GM23338 (cell line): ENCODE data around the gene GTF2H1. TPM values are rescaled to one million over a fixed set of nuclear protein-coding genes. Genes with fewer than 3 reads are reported as not detected.
A peak's percentile ranks its signal among the peaks of the same experiment; 100 is the strongest.
"Not testable (repeated sequence)": the region's sequence is repeated elsewhere in the genome, so short reads cannot be mapped to it uniquely, and the experiment has no call there.

Experiments used
- ATAC-seq: fragments of 200-7000 bp; cut with Tn5 transposase; 3 replicates; pipeline ENCODE4 v1.9.1; 2020
- DNase-seq: peaks from one replicate; pipeline ENCODE4 v3.0.0-alpha.2; 2015; ENCODE audit warnings: low spot score
- H2AFZ ChIP-seq: fragments of 200-600 bp; sonication (generic); 2 replicates; pipeline ENCODE4 v1.8.0; 2016; ENCODE audit warnings: antibody characterized with exemption, mild to moderate bottlenecking, moderate library complexity
- H3F3A ChIP-seq: fragments of 200-600 bp; sonication (generic); replicated peaks from 2 replicates; pipeline ENCODE4 v1.8.0; 2017; ENCODE audit warnings: antibody characterized with exemption, mixed run types, low read depth
- H3K27ac ChIP-seq: fragments of 200-600 bp; sonication (generic); 2 replicates; pipeline ENCODE4 v1.6.1; 2016; ENCODE audit warnings: low read depth
- H3K27me3 ChIP-seq: fragments of 200-600 bp; sonication (generic); 2 replicates; pipeline ENCODE4 v1.8.0; 2016; ENCODE audit warnings: mild to moderate bottlenecking, mixed run types, moderate library complexity; ENCODE audit not compliant: insufficient read depth
- H3K36me3 ChIP-seq: fragments of 200-600 bp; sonication (generic); 2 replicates; pipeline ENCODE4 v1.8.0; 2016; ENCODE audit warnings: mild to moderate bottlenecking; ENCODE audit not compliant: insufficient read depth
- H3K4me1 ChIP-seq: fragments of 200-600 bp; sonication (generic); 2 replicates; pipeline ENCODE4 v1.8.0; 2016; ENCODE audit warnings: mild to moderate bottlenecking, moderate library complexity; ENCODE audit not compliant: insufficient read depth
- H3K4me2 ChIP-seq: fragments of 200-600 bp; sonication (generic); 2 replicates; pipeline ENCODE4 v1.7.1; 2017; ENCODE audit warnings: mixed run types
- H3K4me3 ChIP-seq: fragments of 200-600 bp; sonication (generic); 2 replicates; pipeline ENCODE4 v1.6.1; 2016; ENCODE audit warnings: mixed run types
- H3K79me2 ChIP-seq: fragments of 200-600 bp; sonication (generic); replicated peaks from 2 replicates; pipeline ENCODE4 v1.8.0; 2017; ENCODE audit warnings: mild to moderate bottlenecking; ENCODE audit not compliant: insufficient read depth
- H3K9me2 ChIP-seq: fragments of 200-600 bp; sonication (generic); 2 replicates; pipeline ENCODE4 v1.8.0; 2017; ENCODE audit not compliant: insufficient read depth
- H4K20me1 ChIP-seq: fragments of 200-600 bp; sonication (generic); replicated peaks from 2 replicates; pipeline ENCODE4 v1.8.0; 2017; ENCODE audit warnings: mild to moderate bottlenecking; ENCODE audit not compliant: insufficient read depth
- H3K27ac Mint-ChIP-seq: 2 replicates; pipeline ENCODE4 v1.8.0; 2020; ENCODE audit warnings: inconsistent platforms, mild to moderate bottlenecking, moderate library complexity, mixed read lengths
- H3K27me3 Mint-ChIP-seq: 3 replicates; pipeline ENCODE4 v1.8.0; 2022; ENCODE audit warnings: low read depth, mild to moderate bottlenecking, moderate library complexity, mixed read lengths, inconsistent platforms; ENCODE audit not compliant: insufficient read depth, poor library complexity
- H3K36me3 Mint-ChIP-seq: 3 replicates; pipeline ENCODE4 v1.8.0; 2021; ENCODE audit warnings: low read depth, mild to moderate bottlenecking, inconsistent platforms, moderate library complexity, mixed read lengths
- H3K4me1 Mint-ChIP-seq: 3 replicates; pipeline ENCODE4 v1.8.0; 2020; ENCODE audit warnings: mild to moderate bottlenecking, inconsistent platforms, mixed read lengths
- H3K4me3 Mint-ChIP-seq: 3 replicates; pipeline ENCODE4 v1.8.0; 2021; ENCODE audit warnings: moderate library complexity, mild to moderate bottlenecking, inconsistent platforms, mixed read lengths
- H3K9me3 Mint-ChIP-seq: 3 replicates; pipeline ENCODE4 v1.8.0; 2020; ENCODE audit warnings: moderate library complexity, mild to moderate bottlenecking, inconsistent platforms, mixed read lengths
- CREB1 ChIP-seq: fragments of 250-450 bp; sonication (Bioruptor Pico); IDR thresholded peaks from 2 replicates; pipeline ENCODE4 v1.5.0; 2020; ENCODE audit warnings: low read depth, mild to moderate bottlenecking, moderate library complexity
- CTCF ChIP-seq, 2 experiments: fragments of 200-600 bp in 1 of 2; sonication (generic) in 1 of 2; conservative IDR thresholded peaks; 2 replicates each; pipeline versions ENCODE4 v1.5.1 to v1.6.1; 2016 to 2017; ENCODE audit warnings: antibody characterized with exemption in 2 of 2, low read depth in 2 of 2, mild to moderate bottlenecking in 2 of 2, moderate library complexity in 1 of 2
- EZH2 ChIP-seq: fragments of 200-600 bp; sonication (generic); IDR thresholded peaks from one replicate; pipeline ENCODE4 v1.8.0; 2017; ENCODE audit warnings: antibody characterized with exemption, mild to moderate bottlenecking, low read depth; ENCODE audit not compliant: unreplicated experiment
- JUNB ChIP-seq: IDR thresholded peaks from one replicate; pipeline ENCODE4 v1.6.1; 2016; ENCODE audit warnings: antibody characterized with exemption; ENCODE audit not compliant: unreplicated experiment
- NANOG ChIP-seq: IDR thresholded peaks from 2 replicates; pipeline ENCODE4 v1.6.1; 2016; ENCODE audit warnings: antibody characterized with exemption, borderline replicate concordance
- POLR2AphosphoS5 ChIP-seq: IDR thresholded peaks from 2 replicates; pipeline ENCODE4 v1.6.1; 2016; ENCODE audit warnings: antibody characterized with exemption, low read depth
- REST ChIP-seq: IDR thresholded peaks from one replicate; pipeline ENCODE4 v1.6.1; 2018; ENCODE audit warnings: antibody characterized with exemption; ENCODE audit not compliant: unreplicated experiment
- ZNF114 ChIP-seq: fragments of 250-450 bp; sonication (Bioruptor Pico); IDR thresholded peaks from 2 replicates; pipeline ENCODE4 v1.5.0; 2020; ENCODE audit warnings: mild to moderate bottlenecking, moderate library complexity
- ZNF331 ChIP-seq: fragments of 250-450 bp; sonication (Bioruptor Pico); IDR thresholded peaks from 2 replicates; pipeline ENCODE4 v1.5.0; 2020; ENCODE audit warnings: low read depth, mild to moderate bottlenecking, moderate library complexity
- ZNF462 ChIP-seq: fragments of 250-450 bp; sonication (Bioruptor Pico); IDR thresholded peaks from 2 replicates; pipeline ENCODE4 v1.5.0; 2020; ENCODE audit warnings: mild to moderate bottlenecking, moderate library complexity
- polyA plus RNA-seq: library from polyadenylated mRNA; unstranded; fragments of >200 nt; fragmentation: Nextera tagmentation; extraction: Ambion mirVana; gene quantifications from 2 replicates; pipeline ENCODE4 v1.2.1, GENCODE V29; 2016
- total RNA-seq: library from RNA; depleted of rRNA; stranded (reverse); fragments of >200 nt; shearing (Covaris generic); gene quantifications from 2 replicates; pipeline ENCODE4 v1.2.3, GENCODE V29; 2014

The GTF2H1 gene
- total and polyA plus RNA-seq, 2 experiments from 2014 or later = 16.5 to 43.6 TPM

- Mint-ChIP-seq H3K36me3 (peaks cover 14% of the 10 kb centered on the region), H3K4me3 (peak overlapping the region; percentile 97), H3K4me1 (peaks cover 30% of the 10 kb centered on the region)
- H3K27me3 ChIP-seq, H3F3A ChIP-seq, H3K9me2 ChIP-seq, H2AFZ ChIP-seq, H3K27ac Mint-ChIP-seq, H3K27ac ChIP-seq, ATAC-seq, DNase-seq, H4K20me1 ChIP-seq, H3K27me3 Mint-ChIP-seq, H3K9me3 Mint-ChIP-seq: not testable (repeated sequence)
- Histone ChIP-seq H3K36me3 (peaks cover 15% of the 10 kb centered on the region), H3K4me2 (peak overlapping the region; percentile 91), H3K4me3 (peak overlapping the region; percentile 83; the same call in 1 of the 2 replicates), H3K4me1 (peaks cover 19% of the 10 kb centered on the region), H3K79me2 (peaks cover 87% of the 10 kb centered on the region)
Observed at GRCh38 chr11:18323881-18324280, 1.5 kb downstream of the GTF2H1 start.

GRCh38 chr11:18324381-18324780 is 2.0 kb downstream of the GTF2H1 start:
- Histone ChIP-seq H2AFZ (no peak overlapping the region), H4K20me1 (no peaks in the 10 kb centered on the region; the same call in 1 of the 2 replicates), H3K27me3 (no peaks in the 10 kb centered on the region), H3K36me3 (peaks cover 15% of the 10 kb centered on the region), H3K4me1 (peaks cover 19% of the 10 kb centered on the region), H3K9me2 (no peaks in the 10 kb centered on the region), H3K79me2 (peaks cover 87% of the 10 kb centered on the region), H3F3A (no peaks in the 10 kb centered on the region), H3K4me2 (no peak overlapping the region), H3K4me3 (peak overlapping the region; percentile 83; the same call in 1 of the 2 replicates), H3K27ac (no peak overlapping the region)
- H3K27ac Mint-ChIP-seq = peak overlapping the region; percentile 45; the same call in 1 of the 2 replicates
- peaks cover 17% of the 10 kb centered on the region for H3K36me3 Mint-ChIP-seq
- ATAC-seq (no peak), DNase-seq (no peak)
- H3K27me3 Mint-ChIP-seq = peaks cover 7% of the 10 kb centered on the region
- peak overlapping the region; percentile 15; the same call in 2 of the 3 replicates for H3K4me3 Mint-ChIP-seq
- no peaks in the 10 kb centered on the region for H3K9me3 Mint-ChIP-seq
- H3K4me1 Mint-ChIP-seq = peaks cover 27% of the 10 kb centered on the region
- TF ChIP-seq POLR2AphosphoS5 = no peak
- TF ChIP-seq JUNB = no peak
- no peak for TF ChIP-seq ZNF331
- no peak for TF ChIP-seq CREB1 (CRISPR knock-in tag)
- TF ChIP-seq ZNF114 (CRISPR knock-in tag) = no peak
- no peak for TF ChIP-seq REST
- TF ChIP-seq CTCF (conservative IDR thresholded peaks at IDR 0.05; ENCODE audit: low read depth in 2 of 2) = no peak
- no peak for TF ChIP-seq ZNF462 (CRISPR knock-in tag)
- no peak for TF ChIP-seq NANOG
- no peak for TF ChIP-seq EZH2
